Effector memory CD8-positive, alpha-beta T cell (primary cell): ENCODE data around the gene C16orf95.

ENCODE experiments used
- ATAC-seq: fragments of 150-1000 bp; cut with Tn5 transposase; replicated peaks from 2 replicates; pipeline ENCODE4 v1.10.0; 2021; ENCODE audit warnings: mild to moderate bottlenecking, moderate library complexity
- DNase-seq, 3 experiments: peaks; one replicate each; pipeline ENCODE4 v3.0.0; 2021
- H3K27ac Mint-ChIP-seq, 2 donors: one replicate each; pipeline ENCODE4 v1.8.0; 2022; ENCODE audit warnings: mild to moderate bottlenecking in 2 of 2, mixed read lengths in 2 of 2, moderate library complexity in 2 of 2
- H3K27me3 Mint-ChIP-seq, 2 donors: one replicate each; pipeline ENCODE4 v1.8.0; 2022; ENCODE audit warnings: mixed read lengths in 2 of 2
- H3K36me3 Mint-ChIP-seq: one replicate; pipeline ENCODE4 v1.8.0; 2022; ENCODE audit warnings: mild to moderate bottlenecking, moderate library complexity, mixed read lengths; ENCODE audit not compliant: insufficient read depth
- H3K4me1 Mint-ChIP-seq, 2 donors: one replicate each; pipeline ENCODE4 v1.8.0; 2022; ENCODE audit warnings: low read depth in 2 of 2, mixed read lengths in 2 of 2
- H3K4me3 Mint-ChIP-seq, 2 donors: one replicate each; pipeline ENCODE4 v1.8.0; 2022; ENCODE audit warnings: mild to moderate bottlenecking in 2 of 2, mixed read lengths in 2 of 2, moderate library complexity in 2 of 2
- H3K9me3 Mint-ChIP-seq, 2 donors: one replicate each; pipeline ENCODE4 v1.8.0; 2022; ENCODE audit warnings: mixed read lengths in 2 of 2

C16orf95 gene

DNA sequence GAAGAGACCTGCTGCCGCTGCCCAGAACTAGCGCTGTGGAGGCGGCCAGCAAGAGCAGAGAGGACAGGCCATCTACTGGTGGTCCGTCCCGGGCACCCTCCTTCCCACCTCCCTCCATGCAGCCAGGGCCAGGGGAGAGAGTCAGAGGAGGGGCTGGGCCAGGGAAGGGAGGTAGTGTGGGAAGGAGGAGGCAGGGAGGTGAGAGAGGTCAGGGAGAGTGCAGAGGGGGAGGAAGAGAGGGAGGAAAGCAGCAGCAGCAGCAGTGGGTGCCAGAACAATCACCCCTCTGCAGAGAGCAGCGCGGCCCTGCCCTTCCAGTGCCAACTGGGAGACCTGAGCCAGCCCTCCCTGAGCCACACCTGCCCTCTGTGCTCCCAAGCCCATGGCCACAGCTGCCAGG is 6.6 kb downstream of the C16orf95 start:
- peak overlapping the region in 1 of 2 donors; percentile 72 for H3K27ac Mint-ChIP-seq
- H3K9me3 Mint-ChIP-seq: no peaks in the 10 kb centered on the region
- no peak overlapping the region for H3K4me3 Mint-ChIP-seq
- no peak for DNase-seq
- ATAC-seq: no peak
- no peaks in the 10 kb centered on the region for H3K4me1 Mint-ChIP-seq
- H3K36me3 Mint-ChIP-seq: peaks cover 3% of the 10 kb centered on the region
- no peaks in the 10 kb centered on the region for H3K27me3 Mint-ChIP-seq

- Mint-ChIP-seq H3K9me3 (no peaks in the 10 kb centered on the region), H3K36me3 (peaks cover 3% of the 10 kb centered on the region), H3K4me1 (no peaks in the 10 kb centered on the region), H3K27ac (peak overlapping the region in 1 of 2 donors; percentile 72), H3K27me3 (no peaks in the 10 kb centered on the region), H3K4me3 (no peak overlapping the region)
- DNase-seq (no peak), ATAC-seq (no peak)
These were observed 7.3 kb downstream of the C16orf95 start for GRCh38 chr16:87309620-87310525.

DNA sequence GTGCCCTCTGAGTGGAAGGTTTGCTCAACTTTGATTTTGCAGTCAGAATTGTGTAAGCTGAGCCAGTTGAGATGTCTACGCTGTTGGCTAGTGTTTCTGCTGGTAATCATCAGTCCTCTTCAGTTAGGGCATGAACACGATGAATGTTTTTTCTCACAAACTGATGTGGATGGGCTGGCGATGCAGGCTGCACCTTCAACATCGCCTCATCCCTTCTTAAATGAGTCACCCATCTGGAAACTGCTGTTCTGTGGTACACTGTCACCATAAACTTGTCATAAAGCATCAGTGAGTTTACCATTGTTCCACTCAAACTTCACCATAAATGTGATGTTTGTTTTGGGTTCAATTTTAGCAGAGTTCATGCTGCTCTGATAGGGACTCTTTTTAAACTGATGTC is 8.4 kb downstream of the C16orf95 start:
- Mint-ChIP-seq H3K36me3 (peaks cover 3% of the 10 kb centered on the region), H3K4me3 (no peak overlapping the region), H3K27me3 (no peaks in the 10 kb centered on the region), H3K27ac (no peak overlapping the region), H3K9me3 (no peaks in the 10 kb centered on the region), H3K4me1 (peaks cover 0 to 2% of the 10 kb centered on the region in 2 donors)
- no peak for ATAC-seq
- DNase-seq: no peak

- peaks cover 0 to 3% of the 10 kb centered on the region in 2 donors for H3K4me1 Mint-ChIP-seq
- H3K27me3 Mint-ChIP-seq: no peaks in the 10 kb centered on the region
- H3K27ac Mint-ChIP-seq: no peak overlapping the region
These were observed 10.7 kb downstream of the C16orf95 start for GRCh38 chr16:87306516-87306915.

GRCh38 chr16:87305505-87306391 is 11.4 kb downstream of the C16orf95 start:
- H3K4me1 Mint-ChIP-seq: peaks cover 0 to 3% of the 10 kb centered on the region in 2 donors
- no peak for DNase-seq
- H3K9me3 Mint-ChIP-seq: no peaks in the 10 kb centered on the region
- H3K27me3 Mint-ChIP-seq: no peaks in the 10 kb centered on the region
- no peak overlapping the region for H3K4me3 Mint-ChIP-seq
- H3K27ac Mint-ChIP-seq: no peak overlapping the region
- H3K36me3 Mint-ChIP-seq: no peaks in the 10 kb centered on the region
- ATAC-seq: no peak

More at GRCh38 chr16:87306516-87306915, 10.7 kb downstream of the C16orf95 start:
- H3K9me3 Mint-ChIP-seq: no peaks in the 10 kb centered on the region
- no peak overlapping the region for H3K4me3 Mint-ChIP-seq
- DNase-seq (no peak), ATAC-seq (no peak)
- no peaks in the 10 kb centered on the region for H3K36me3 Mint-ChIP-seq

DNA sequence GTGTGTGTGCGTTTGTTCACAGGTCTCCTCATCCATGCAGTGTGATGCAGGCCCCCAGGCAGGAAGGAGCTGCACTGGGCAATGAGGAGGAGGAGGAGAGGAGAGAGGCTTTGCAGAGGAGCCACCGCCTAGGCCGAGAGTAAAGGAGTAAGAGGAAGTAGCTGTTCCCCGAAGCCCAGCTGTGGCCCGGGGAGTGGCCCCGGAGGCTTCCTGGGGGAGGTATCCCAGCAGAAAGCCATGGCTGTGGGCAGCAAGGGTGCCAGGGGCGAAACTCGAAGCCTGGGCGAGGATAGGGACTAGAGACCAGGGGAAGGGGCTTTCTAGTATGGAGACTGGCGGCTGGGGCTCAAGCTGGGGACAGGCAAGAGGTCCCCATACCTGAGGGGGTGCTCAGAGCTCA is 12.2 kb downstream of the C16orf95 start:
- Mint-ChIP-seq H3K9me3 (no peaks in the 10 kb centered on the region), H3K36me3 (no peaks in the 10 kb centered on the region), H3K4me3 (no peak overlapping the region), H3K27me3 (no peaks in the 10 kb centered on the region), H3K4me1 (peaks cover 0 to 3% of the 10 kb centered on the region in 2 donors), H3K27ac (no peak overlapping the region)
- ATAC-seq: no peak
- no peak for DNase-seq

DNA sequence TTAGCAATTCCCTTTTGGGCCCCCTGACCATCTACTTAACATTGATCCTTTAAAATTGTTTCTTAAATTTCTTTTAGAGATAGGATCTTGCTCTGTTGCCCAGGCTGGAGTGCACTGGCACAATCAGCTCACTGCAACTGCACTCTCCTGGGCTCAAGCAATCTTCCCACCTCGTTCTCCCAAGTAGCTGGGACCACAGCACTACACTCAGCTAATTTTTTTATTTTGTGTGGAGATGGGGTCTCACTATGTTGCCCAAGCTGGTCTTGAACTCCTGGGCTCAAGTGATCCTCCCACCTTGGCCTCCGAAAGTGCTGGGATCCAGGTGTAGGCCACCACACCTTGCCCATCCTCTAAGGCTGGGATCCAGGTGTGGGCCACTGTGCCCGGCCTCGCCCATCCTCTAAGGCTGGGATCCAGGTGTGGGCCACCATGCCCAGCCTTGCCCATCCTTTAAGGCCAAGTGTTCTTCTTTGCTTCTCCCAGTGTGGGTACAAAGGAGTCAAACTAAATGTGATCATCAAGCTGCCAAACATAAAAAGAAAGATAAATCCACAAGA is 13.2 kb downstream of the C16orf95 start:
- Mint-ChIP-seq H3K4me3 (no peak overlapping the region), H3K9me3 (no peaks in the 10 kb centered on the region), H3K36me3 (no peaks in the 10 kb centered on the region), H3K4me1 (peaks cover 0 to 3% of the 10 kb centered on the region in 2 donors), H3K27me3 (no peaks in the 10 kb centered on the region), H3K27ac (peak overlapping the region in 1 of 2 donors; percentile 85)
- no peak for ATAC-seq
- no peak for DNase-seq

DNA sequence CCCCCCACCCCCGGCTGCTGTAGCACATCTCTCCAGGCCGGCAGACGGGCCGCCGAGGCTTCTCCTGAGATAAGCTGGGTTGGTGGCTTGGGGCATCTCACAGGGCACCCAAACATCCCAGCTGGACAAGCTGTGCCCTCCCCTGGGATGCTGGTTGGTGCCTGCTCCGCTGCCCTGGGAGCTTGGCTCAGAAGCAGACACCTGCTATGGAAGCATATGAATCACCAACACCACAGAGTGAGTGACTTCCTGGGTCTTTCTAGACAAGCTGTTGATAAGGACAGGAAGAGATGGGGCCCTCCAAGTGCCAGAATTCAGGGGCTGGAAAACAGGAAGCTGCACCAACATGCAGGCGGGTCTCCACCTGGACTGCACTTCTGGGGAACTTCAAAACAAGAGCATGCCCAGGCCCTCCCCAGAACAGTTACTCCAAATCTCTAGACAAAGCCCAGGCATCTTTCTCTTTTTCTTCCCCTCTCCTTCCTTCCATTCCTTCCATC is 13.7 kb downstream of the C16orf95 start:
- no peaks in the 10 kb centered on the region for H3K27me3 Mint-ChIP-seq
- H3K4me1 Mint-ChIP-seq: peaks cover 0 to 5% of the 10 kb centered on the region in 2 donors
- DNase-seq: no peak
- H3K36me3 Mint-ChIP-seq: no peaks in the 10 kb centered on the region
- ATAC-seq: no peak
- peak overlapping the region in 1 of 2 donors; percentile 85 for H3K27ac Mint-ChIP-seq
- no peaks in the 10 kb centered on the region for H3K9me3 Mint-ChIP-seq
- H3K4me3 Mint-ChIP-seq: no peak overlapping the region

- ATAC-seq (no peak), DNase-seq (no peak)
- Mint-ChIP-seq H3K27ac (no peak overlapping the region), H3K4me1 (peaks cover 3 to 8% of the 10 kb centered on the region in 2 donors), H3K9me3 (no peaks in the 10 kb centered on the region), H3K4me3 (no peak overlapping the region), H3K36me3 (no peaks in the 10 kb centered on the region), H3K27me3 (no peaks in the 10 kb centered on the region)
These were observed 18.2 kb downstream of the C16orf95 start for GRCh38 chr16:87298857-87299465.

DNA sequence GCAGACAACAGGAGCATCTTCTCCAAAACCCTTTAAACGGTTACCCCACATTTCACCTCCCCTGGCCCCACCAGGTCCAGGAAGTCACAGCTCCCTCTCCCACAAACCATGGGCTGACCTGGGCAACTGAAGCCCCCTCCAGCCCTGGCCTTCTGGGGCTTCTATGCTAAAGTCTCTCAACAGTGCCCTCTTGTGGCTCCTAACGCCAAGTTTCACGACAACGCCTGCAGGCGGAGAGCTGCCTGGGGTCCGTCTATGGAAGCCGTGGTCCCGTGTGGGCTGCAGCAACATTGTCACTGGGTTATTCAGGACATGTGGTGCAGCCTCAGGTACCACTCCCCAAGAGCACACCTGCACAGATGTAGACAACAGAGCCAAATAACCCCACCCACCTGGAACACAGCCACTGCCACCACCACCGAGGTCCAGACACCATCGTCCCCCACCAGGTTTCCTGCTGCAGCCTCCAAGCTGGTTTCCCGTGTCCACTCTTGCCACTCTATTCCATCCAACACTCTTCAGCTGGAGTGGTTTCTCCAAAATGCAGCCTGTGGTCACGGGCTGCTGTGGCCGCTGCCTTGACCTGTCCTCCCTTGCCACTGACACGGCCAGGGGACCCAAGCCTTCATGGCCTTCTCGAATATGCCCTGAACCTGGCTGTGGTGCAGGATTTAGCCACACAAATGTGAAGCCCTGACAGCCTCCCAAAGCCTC is 19.1 kb downstream of the C16orf95 start:
- DNase-seq: peak; percentile 14 to 31 (median 26)

DNA sequence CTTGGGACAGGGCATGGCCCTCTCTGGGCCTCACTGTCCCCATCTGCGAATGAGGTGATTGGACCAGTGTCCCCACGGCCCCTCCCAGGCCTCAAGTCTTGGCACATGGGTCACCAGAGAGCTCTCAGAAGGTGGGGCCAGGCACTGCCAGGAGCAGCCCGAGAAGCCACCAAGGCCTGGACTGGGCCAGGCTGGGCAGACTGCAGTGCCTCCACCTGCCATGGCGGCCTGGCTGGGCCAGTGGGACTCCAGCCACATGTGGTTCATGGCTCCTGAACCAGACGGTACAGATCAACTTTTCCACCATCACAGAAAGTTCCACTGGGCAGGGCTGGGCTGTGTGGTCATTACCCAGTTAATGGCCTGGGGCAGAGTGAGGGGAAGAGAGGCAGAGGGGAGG is 19.8 kb downstream of the C16orf95 start:
- no peak overlapping the region for H3K4me3 Mint-ChIP-seq
- ATAC-seq: no peak
- no peaks in the 10 kb centered on the region for H3K9me3 Mint-ChIP-seq
- no peak overlapping the region for H3K27ac Mint-ChIP-seq
- H3K27me3 Mint-ChIP-seq: no peaks in the 10 kb centered on the region
- no peaks in the 10 kb centered on the region for H3K36me3 Mint-ChIP-seq
- no peak for DNase-seq
- peaks cover 3 to 6% of the 10 kb centered on the region in 2 donors for H3K4me1 Mint-ChIP-seq

More for the DNA sequence above, 19.1 kb downstream of the C16orf95 start:
- Mint-ChIP-seq H3K4me1 (peaks cover 3 to 6% of the 10 kb centered on the region in 2 donors), H3K4me3 (no peak overlapping the region), H3K9me3 (no peaks in the 10 kb centered on the region), H3K36me3 (no peaks in the 10 kb centered on the region), H3K27ac (no peak overlapping the region), H3K27me3 (no peaks in the 10 kb centered on the region)
- no peak for ATAC-seq

- Mint-ChIP-seq H3K4me1 (peaks cover 3 to 6% of the 10 kb centered on the region in 2 donors), H3K36me3 (no peaks in the 10 kb centered on the region), H3K4me3 (no peak overlapping the region), H3K27me3 (no peaks in the 10 kb centered on the region), H3K9me3 (no peaks in the 10 kb centered on the region), H3K27ac (no peak overlapping the region)
- no peak for DNase-seq
- no peak for ATAC-seq
These were observed 21.3 kb downstream of the C16orf95 start for GRCh38 chr16:87295661-87296531.
